Measurements from ENCODE around the gene ST3GAL2.

Gene ST3GAL2

GRCh38 chr16:70438969-70439862 lies at the start of gene ST3GAL2:
TSS of gene ST3GAL2 (minus strand) at chr16:70439100. CDS start at chr16:70398530, 40,570 bp downstream.
- H3K4me3 ChIP-seq (ENCODE audit: low read depth, low read length), result peak within 1 kb of the TSS; percentile 77
- peak; percentile 95 for DNase-seq (ENCODE audit: low read depth)
- TF ChIP-seq CTCF (conservative IDR thresholded peaks at IDR 0.05; ENCODE audit: low read depth, low read length), result no peak

GRCh38 chr16:70484867-70485266 lies 46.0 kb upstream of the ST3GAL2 start:
- H3K4me3 ChIP-seq (ENCODE audit: low read depth, low read length), result no peak overlapping the region
- TF ChIP-seq CTCF (conservative IDR thresholded peaks at IDR 0.05; ENCODE audit: low read depth, low read length), result no peak
- DNase-seq (ENCODE audit: low read depth), result no peak

GRCh38 chr16:70483426-70483825 lies 44.5 kb upstream of the ST3GAL2 start:
- TF ChIP-seq CTCF (conservative IDR thresholded peaks at IDR 0.05; ENCODE audit: low read depth, low read length), result no peak

GRCh38 chr16:70482624-70483023 lies 43.7 kb upstream of the ST3GAL2 start:
- no peak for TF ChIP-seq CTCF (conservative IDR thresholded peaks at IDR 0.05; ENCODE audit: low read depth, low read length)
- no peak for DNase-seq (ENCODE audit: low read depth)
- no peak overlapping the region for H3K4me3 ChIP-seq (ENCODE audit: low read depth, low read length)

More at GRCh38 chr16:70483426-70483825, 44.5 kb upstream of the ST3GAL2 start:
- no peak overlapping the region for H3K4me3 ChIP-seq (ENCODE audit: low read depth, low read length)
- DNase-seq (ENCODE audit: low read depth), result no peak

- no peak overlapping the region for H3K4me3 ChIP-seq (ENCODE audit: low read depth, low read length)
- DNase-seq (ENCODE audit: low read depth), result no peak
- TF ChIP-seq CTCF (conservative IDR thresholded peaks at IDR 0.05; ENCODE audit: low read depth, low read length), result no peak
Observed at GRCh38 chr16:70481929-70482536, 43.1 kb upstream of the ST3GAL2 start.

- TF ChIP-seq CTCF (conservative IDR thresholded peaks at IDR 0.05; ENCODE audit: low read depth, low read length), result no peak
- no peak overlapping the region for H3K4me3 ChIP-seq (ENCODE audit: low read depth, low read length)
- no peak for DNase-seq (ENCODE audit: low read depth)
Observed at GRCh38 chr16:70480127-70481105, 41.5 kb upstream of the ST3GAL2 start.

All from choroid plexus epithelial cell (primary cell).